ENCODE data around the gene SMAD3. TPM values are rescaled to one million over a fixed set of nuclear protein-coding genes. Genes with fewer than 3 reads are reported as not detected.

The SMAD3 gene
- total and polyA plus RNA-seq, 7 donors, result 2.9 to 47.6 (median 29.3) TPM

- peaks cover 98% of the 10 kb centered on the region for H3K4me1 ChIP-seq
- H3K27me3 ChIP-seq (ENCODE audit: insufficient read depth in 3 of 3, low read length in 2 of 3), result no peaks in the 10 kb centered on the region
- peak overlapping the region; percentile 87 for H3K27ac ChIP-seq
- intact Hi-C loops (cut with DNase I), result no loop called here
- no peaks in the 10 kb centered on the region for H3K36me3 ChIP-seq (ENCODE audit: insufficient read depth in 1 of 2, low read depth in 1 of 2)
- peak in 3 of 4 donors; percentile 9 to 16 (median 15) for ATAC-seq
- no peak for TF ChIP-seq CTCF (IDR thresholded peaks at IDR 0.05)
- no peaks in the 10 kb centered on the region for H3K9me3 ChIP-seq
- H3K4me3 ChIP-seq, result no peak overlapping the region
- WGBS, 3 donors, result 50 to 67% (median 60%) methylated on average over 7 of the region's 7 CpGs
- DNase-seq, result no peak
Observed at GRCh38 chr15:67144609-67145311, 79.4 kb downstream of the SMAD3 start.

- intact Hi-C loops (cut with DNase I), result no loop called here
- TF ChIP-seq CTCF (IDR thresholded peaks at IDR 0.05), result no peak
- peaks cover 99% of the 10 kb centered on the region for H3K4me1 ChIP-seq
- H3K27ac ChIP-seq, result peak overlapping the region; percentile 87
- no peak for ATAC-seq
- H3K4me3 ChIP-seq, result no peak overlapping the region
- no peaks in the 10 kb centered on the region for H3K36me3 ChIP-seq (ENCODE audit: insufficient read depth in 1 of 2, low read depth in 1 of 2)
- no peaks in the 10 kb centered on the region for H3K27me3 ChIP-seq (ENCODE audit: insufficient read depth in 3 of 3, low read length in 2 of 3)
- H3K9me3 ChIP-seq, result no peaks in the 10 kb centered on the region
- WGBS, 3 donors, result 62 to 80% (median 65%) methylated on average over 4 of the region's 4 CpGs
- no peak for DNase-seq
Observed at GRCh38 chr15:67145312-67145610, 79.9 kb downstream of the SMAD3 start.

- ATAC-seq, result no peak
- TF ChIP-seq CTCF (IDR thresholded peaks at IDR 0.05), result no peak
- H3K4me3 ChIP-seq, result no peak overlapping the region
- H3K27me3 ChIP-seq (ENCODE audit: insufficient read depth in 3 of 3, low read length in 2 of 3), result no peaks in the 10 kb centered on the region
- H3K36me3 ChIP-seq (ENCODE audit: insufficient read depth in 1 of 2, low read depth in 1 of 2), result no peaks in the 10 kb centered on the region
- H3K9me3 ChIP-seq, result no peaks in the 10 kb centered on the region
- 58 to 67% (median 60%) methylated on average over 4 of the region's 4 CpGs for WGBS, 3 donors
- peak overlapping the region; percentile 87 for H3K27ac ChIP-seq
- H3K4me1 ChIP-seq, result peaks cover 99% of the 10 kb centered on the region
- intact Hi-C loops (cut with DNase I), result no loop called here
- no peak for DNase-seq
Observed at GRCh38 chr15:67145710-67146109, 80.3 kb downstream of the SMAD3 start.

GRCh38 chr15:67146234-67146633 is 80.8 kb downstream of the SMAD3 start:
- H3K27me3 ChIP-seq (ENCODE audit: insufficient read depth in 3 of 3, low read length in 2 of 3), result no peaks in the 10 kb centered on the region
- TF ChIP-seq CTCF (IDR thresholded peaks at IDR 0.05), result no peak
- H3K36me3 ChIP-seq (ENCODE audit: insufficient read depth in 1 of 2, low read depth in 1 of 2), result no peaks in the 10 kb centered on the region
- ATAC-seq (peak; percentile 41 to 61 (median 50)), DNase-seq (peak; percentile 71)
- intact Hi-C loops (cut with DNase I), result no loop called here
- no peaks in the 10 kb centered on the region for H3K9me3 ChIP-seq
- no peak overlapping the region for H3K4me3 ChIP-seq
- WGBS, 3 donors, result 30 to 36% (median 30%) methylated on average over 6 of the region's 6 CpGs
- peaks cover 99% of the 10 kb centered on the region for H3K4me1 ChIP-seq
- H3K27ac ChIP-seq, result peak overlapping the region; percentile 87

- no peaks in the 10 kb centered on the region for H3K36me3 ChIP-seq (ENCODE audit: insufficient read depth in 1 of 2, low read depth in 1 of 2)
- intact Hi-C loops (cut with DNase I), result no loop called here
- peaks cover 96% of the 10 kb centered on the region for H3K4me1 ChIP-seq
- H3K27ac ChIP-seq, result peak overlapping the region; percentile 87
- no peak for TF ChIP-seq CTCF (IDR thresholded peaks at IDR 0.05)
- H3K9me3 ChIP-seq, result no peaks in the 10 kb centered on the region
- DNase-seq, result peak; percentile 49 to 56
- no peaks in the 10 kb centered on the region for H3K27me3 ChIP-seq (ENCODE audit: insufficient read depth in 3 of 3, low read length in 2 of 3)
- ATAC-seq, result peak; percentile 46 to 62 (median 59)
- 20 to 38% (median 21%) methylated on average over 10 of the region's 10 CpGs for WGBS, 3 donors
- no peak overlapping the region for H3K4me3 ChIP-seq
Observed at GRCh38 chr15:67146875-67147381, 81.5 kb downstream of the SMAD3 start.
